ENCODE data around the gene CRYGN. TPM values are rescaled to one million over a fixed set of nuclear protein-coding genes. Genes with fewer than 3 reads are reported as not detected.

Gene CRYGN
- total RNA-seq, 1 donor from 2014 or later, result 1.3 TPM

DNA sequence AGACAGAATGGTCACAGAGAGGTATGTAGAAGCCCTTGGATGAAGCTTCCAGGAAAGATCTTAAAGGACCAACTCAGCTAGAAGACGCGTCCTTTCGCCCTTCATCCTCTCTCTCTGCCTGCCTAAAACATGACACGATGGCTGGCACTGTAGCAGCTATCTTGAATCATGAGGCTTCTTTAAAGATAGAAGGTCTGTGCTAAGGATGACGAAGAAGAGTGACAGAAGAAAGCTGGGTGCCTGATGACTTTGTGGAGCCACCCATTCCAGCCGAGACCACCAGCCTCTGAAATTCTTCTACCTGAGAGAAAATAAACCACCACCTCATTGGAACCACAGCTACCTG, 55.6 kb downstream of the CRYGN start:
- Mint-ChIP-seq H3K4me1 (ENCODE audit: unreplicated experiment) (peaks cover 10% of the 10 kb centered on the region), H3K27ac (no peak overlapping the region), H3K9me3 (no peaks in the 10 kb centered on the region), H3K4me3 (no peak overlapping the region), H3K36me3 (peaks cover 7% of the 10 kb centered on the region), H3K27me3 (peaks cover 15% of the 10 kb centered on the region)
- DNase-seq (ENCODE audit: extremely low spot score, unreplicated experiment), result no peak
- TF ChIP-seq, protein P1, sequence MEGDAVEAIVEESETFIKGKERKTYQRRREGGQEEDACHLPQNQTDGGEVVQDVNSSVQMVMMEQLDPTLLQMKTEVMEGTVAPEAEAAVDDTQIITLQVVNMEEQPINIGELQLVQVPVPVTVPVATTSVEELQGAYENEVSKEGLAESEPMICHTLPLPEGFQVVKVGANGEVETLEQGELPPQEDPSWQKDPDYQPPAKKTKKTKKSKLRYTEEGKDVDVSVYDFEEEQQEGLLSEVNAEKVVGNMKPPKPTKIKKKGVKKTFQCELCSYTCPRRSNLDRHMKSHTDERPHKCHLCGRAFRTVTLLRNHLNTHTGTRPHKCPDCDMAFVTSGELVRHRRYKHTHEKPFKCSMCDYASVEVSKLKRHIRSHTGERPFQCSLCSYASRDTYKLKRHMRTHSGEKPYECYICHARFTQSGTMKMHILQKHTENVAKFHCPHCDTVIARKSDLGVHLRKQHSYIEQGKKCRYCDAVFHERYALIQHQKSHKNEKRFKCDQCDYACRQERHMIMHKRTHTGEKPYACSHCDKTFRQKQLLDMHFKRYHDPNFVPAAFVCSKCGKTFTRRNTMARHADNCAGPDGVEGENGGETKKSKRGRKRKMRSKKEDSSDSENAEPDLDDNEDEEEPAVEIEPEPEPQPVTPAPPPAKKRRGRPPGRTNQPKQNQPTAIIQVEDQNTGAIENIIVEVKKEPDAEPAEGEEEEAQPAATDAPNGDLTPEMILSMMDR (conservative IDR thresholded peaks at IDR 0.05), result no peak

DNA sequence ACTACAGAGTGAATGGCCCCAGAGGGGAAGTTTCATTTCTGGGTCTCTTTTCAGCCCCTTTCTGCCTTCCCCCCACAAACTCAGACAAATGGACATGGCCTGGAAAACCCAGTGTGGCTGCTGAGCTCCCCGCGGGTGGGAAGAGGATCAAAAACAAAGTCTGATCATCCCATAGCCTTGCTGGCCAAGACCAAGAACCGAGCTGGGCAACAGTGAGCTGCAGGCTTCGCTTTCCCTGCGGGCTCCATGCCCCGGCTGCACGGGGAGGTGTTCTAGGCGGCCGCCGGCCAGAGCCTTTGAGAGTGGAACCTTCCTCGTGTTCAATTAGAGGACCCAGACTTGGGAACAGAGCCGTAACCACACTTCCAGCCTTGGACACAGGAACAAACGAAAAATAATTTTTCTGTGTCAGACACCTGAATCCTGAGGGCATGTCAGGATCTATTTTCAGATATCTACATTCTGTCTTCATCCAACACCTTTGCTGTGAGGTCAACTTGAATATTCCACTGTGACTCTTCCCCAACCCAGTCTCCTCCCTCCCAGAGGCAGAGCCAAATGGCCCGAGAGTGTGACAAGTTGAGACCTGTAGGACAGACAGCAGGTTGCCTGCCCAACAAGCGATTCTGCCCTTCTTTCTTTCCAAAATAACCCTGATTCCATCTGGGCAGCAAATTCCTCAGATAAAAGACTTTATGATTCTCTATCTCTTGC, 56.1 kb downstream of the CRYGN start:
- Mint-ChIP-seq H3K4me3 (no peak overlapping the region), H3K27ac (no peak overlapping the region)

GRCh38 chr7:151382079-151382885, 57.7 kb downstream of the CRYGN start:
- Mint-ChIP-seq H3K36me3 (peaks cover 13% of the 10 kb centered on the region), H3K27ac (no peak overlapping the region), H3K4me3 (no peak overlapping the region), H3K9me3 (no peaks in the 10 kb centered on the region), H3K27me3 (peaks cover 15% of the 10 kb centered on the region), H3K4me1 (ENCODE audit: unreplicated experiment) (peaks cover 10% of the 10 kb centered on the region)
- TF ChIP-seq, protein P1 (conservative IDR thresholded peaks at IDR 0.05), result no peak
- no peak for DNase-seq (ENCODE audit: extremely low spot score, unreplicated experiment)

More for the DNA sequence above, 56.1 kb downstream of the CRYGN start:
- TF ChIP-seq, protein P1 (conservative IDR thresholded peaks at IDR 0.05), result no peak
- Mint-ChIP-seq H3K4me1 (ENCODE audit: unreplicated experiment) (peaks cover 10% of the 10 kb centered on the region), H3K9me3 (no peaks in the 10 kb centered on the region), H3K27me3 (peaks cover 15% of the 10 kb centered on the region), H3K36me3 (peaks cover 13% of the 10 kb centered on the region)
- DNase-seq (ENCODE audit: extremely low spot score, unreplicated experiment), result no peak

- no peak overlapping the region for H3K4me3 Mint-ChIP-seq
These were observed 58.4 kb downstream of the CRYGN start for GRCh38 chr7:151381348-151382078.

GRCh38 chr7:151381098-151381347, 58.9 kb downstream of the CRYGN start:
- TF ChIP-seq, protein P1 (conservative IDR thresholded peaks at IDR 0.05), result no peak
- no peaks in the 10 kb centered on the region for H3K9me3 Mint-ChIP-seq
- H3K36me3 Mint-ChIP-seq, result peaks cover 13% of the 10 kb centered on the region
- H3K27ac Mint-ChIP-seq, result no peak overlapping the region
- H3K4me1 Mint-ChIP-seq (ENCODE audit: unreplicated experiment), result peaks cover 6% of the 10 kb centered on the region
- no peak overlapping the region for H3K4me3 Mint-ChIP-seq
- H3K27me3 Mint-ChIP-seq, result peaks cover 15% of the 10 kb centered on the region
- DNase-seq (ENCODE audit: extremely low spot score, unreplicated experiment), result no peak

More at GRCh38 chr7:151381348-151382078, 58.4 kb downstream of the CRYGN start:
- Mint-ChIP-seq H3K9me3 (no peaks in the 10 kb centered on the region), H3K27me3 (peaks cover 15% of the 10 kb centered on the region), H3K27ac (no peak overlapping the region), H3K36me3 (peaks cover 13% of the 10 kb centered on the region), H3K4me1 (ENCODE audit: unreplicated experiment) (peaks cover 6% of the 10 kb centered on the region)
- TF ChIP-seq, protein P1 (conservative IDR thresholded peaks at IDR 0.05), result no peak
- DNase-seq (ENCODE audit: extremely low spot score, unreplicated experiment), result no peak

Data from type B pancreatic cell (in vitro differentiated cells).